HEK293T (cell line): Measurements from ENCODE around the gene PAQR4.

ENCODE experiments used
- CTCF ChIA-PET: fragments of 350-600 bp; formaldehyde crosslinking; extraction: SDS; loops from one replicate; lab custom pipeline; 2021; ENCODE audit warnings: antibody characterized with exemption, inconsistent platforms; lab: Yijun Ruan, JAX
- POLR2A ChIA-PET: fragments of 350-600 bp; formaldehyde crosslinking; extraction: SDS; loops from one replicate; lab custom pipeline; 2020; ENCODE audit warnings: antibody characterized with exemption, inconsistent platforms; lab: Yijun Ruan, JAX
- DNase-seq: peaks from one replicate; pipeline ENCODE4 v3.0.0; 2012; ENCODE audit warnings: mixed read lengths; ENCODE audit errors: extremely low spot score
- ARNT ChIP-seq: fragments of 450-650 bp; IDR thresholded peaks from 2 replicates; pipeline ENCODE4 v1.6.1; 2017; ENCODE audit warnings: mild to moderate bottlenecking
- BHLHE40 ChIP-seq: fragments of 450-650 bp; IDR thresholded peaks from 2 replicates; pipeline ENCODE4 v1.6.1; 2016; ENCODE audit warnings: mild to moderate bottlenecking, moderate library complexity, borderline replicate concordance
- CTBP1 ChIP-seq: fragments of 450-650 bp; IDR thresholded peaks from 2 replicates; pipeline ENCODE4 v1.6.1; 2016; ENCODE audit warnings: borderline replicate concordance
- ELF4 ChIP-seq: fragments of 450-650 bp; IDR thresholded peaks from 2 replicates; pipeline ENCODE4 v1.6.1; 2017; ENCODE audit warnings: antibody characterized with exemption
- FOXA1 ChIP-seq: fragments of 450-650 bp; IDR thresholded peaks from 2 replicates; pipeline ENCODE4 v1.6.1; 2016; ENCODE audit warnings: mild to moderate bottlenecking
- FOXK2 ChIP-seq: fragments of 450-650 bp; IDR thresholded peaks from 2 replicates; pipeline ENCODE4 v1.6.1; 2016; ENCODE audit warnings: mild to moderate bottlenecking
- FOXM1 ChIP-seq: fragments of 450-650 bp; IDR thresholded peaks from 2 replicates; pipeline ENCODE4 v1.6.1; 2017; ENCODE audit warnings: mild to moderate bottlenecking, borderline replicate concordance
- HDGF ChIP-seq: fragments of 450-650 bp; IDR thresholded peaks from 2 replicates; pipeline ENCODE4 v1.6.1; 2017; ENCODE audit warnings: antibody characterized with exemption, borderline replicate concordance
- L3MBTL2 ChIP-seq: fragments of 450-650 bp; conservative IDR thresholded peaks from 2 replicates; pipeline ENCODE4 v1.6.1; 2016; ENCODE audit warnings: mild to moderate bottlenecking
- LEF1 ChIP-seq: fragments of 450-650 bp; IDR thresholded peaks from 2 replicates; pipeline ENCODE4 v1.6.1; 2017; ENCODE audit warnings: mild to moderate bottlenecking, borderline replicate concordance
- NFRKB ChIP-seq: fragments of 450-650 bp; IDR thresholded peaks from 2 replicates; pipeline ENCODE4 v1.6.1; 2016; ENCODE audit warnings: mild to moderate bottlenecking, moderate library complexity
- SP1 ChIP-seq: fragments of 450-650 bp; IDR thresholded peaks from 2 replicates; pipeline ENCODE4 v1.6.1; 2017
- SUZ12 ChIP-seq: fragments of 450-650 bp; IDR thresholded peaks from 2 replicates; pipeline ENCODE4 v1.6.1; 2016; ENCODE audit warnings: mild to moderate bottlenecking
- TARDBP ChIP-seq: fragments of 450-650 bp; IDR thresholded peaks from 2 replicates; pipeline ENCODE4 v1.6.1; 2016
- ZNF384 ChIP-seq: fragments of 450-650 bp; IDR thresholded peaks from 2 replicates; pipeline ENCODE4 v1.6.1; 2016
- TF ChIP-seq, protein P1 (sequence below): fragments of 450-650 bp; IDR thresholded peaks from 2 replicates; pipeline ENCODE4 v1.6.1; 2016

The PAQR4 gene

DNA sequence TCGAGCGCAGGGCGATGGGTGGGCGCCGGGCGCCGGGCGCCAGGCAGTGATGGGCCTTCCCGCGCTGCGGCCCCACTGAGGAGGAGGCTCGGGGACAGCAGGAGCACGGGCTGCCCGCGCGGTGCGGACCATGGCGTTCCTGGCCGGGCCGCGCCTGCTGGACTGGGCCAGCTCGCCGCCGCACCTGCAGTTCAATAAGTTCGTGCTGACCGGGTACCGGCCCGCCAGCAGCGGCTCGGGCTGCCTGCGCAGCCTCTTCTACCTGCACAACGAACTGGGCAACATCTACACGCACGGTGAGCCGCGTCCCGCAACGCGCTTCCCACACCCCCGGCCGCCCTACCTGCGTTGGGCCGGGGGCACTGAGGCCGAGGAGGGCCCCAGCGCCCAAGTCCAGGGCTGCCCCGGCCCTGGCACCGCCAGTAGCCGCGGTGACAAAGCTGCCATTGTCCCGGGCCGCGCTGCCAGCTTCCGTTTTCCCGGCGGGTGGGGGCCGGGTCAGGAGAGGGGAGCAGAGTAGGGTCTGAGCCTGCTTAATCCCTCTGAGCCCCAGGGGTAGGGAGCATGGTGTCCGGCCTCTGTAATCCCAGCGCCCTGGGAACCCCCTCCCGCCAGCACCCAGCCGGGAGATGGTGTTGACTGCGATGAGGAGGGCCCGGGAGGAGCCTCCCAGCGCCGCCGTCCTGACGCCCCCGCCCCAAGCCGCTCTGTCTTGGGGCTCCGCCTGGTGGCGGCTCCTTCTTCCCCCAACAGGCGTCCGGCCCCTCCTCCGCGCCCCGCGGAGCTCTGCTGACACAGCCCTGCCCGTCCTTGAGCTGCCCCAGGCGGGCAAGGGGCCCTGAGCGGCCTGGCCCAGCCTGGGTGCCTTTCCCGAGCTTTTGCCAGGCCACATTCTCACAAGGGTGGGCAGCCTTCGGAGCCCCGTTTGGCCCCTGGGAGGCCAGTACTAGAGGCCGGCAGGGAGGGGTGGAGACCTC is 685 bp downstream of the PAQR4 start:
- POLR2A ChIA-PET: interaction anchor here (1.0 to 2.0 kb wide), 6 partner anchors 9 to 87 kb away, joined by 3 to 40 read pairs (median 4); partner anchors contain the start of genes FLYWCH2, PKMYT1 and TNFRSF12A
- TF ChIP-seq ARNT: no peak
- no peak for TF ChIP-seq FOXK2
- TF ChIP-seq HDGF: 0 out of 2 replicates have a peak, but pooled peaks have one; percentile 23
- peak; percentile 62 for DNase-seq
- CTCF ChIA-PET: no interaction called here

DNA sequence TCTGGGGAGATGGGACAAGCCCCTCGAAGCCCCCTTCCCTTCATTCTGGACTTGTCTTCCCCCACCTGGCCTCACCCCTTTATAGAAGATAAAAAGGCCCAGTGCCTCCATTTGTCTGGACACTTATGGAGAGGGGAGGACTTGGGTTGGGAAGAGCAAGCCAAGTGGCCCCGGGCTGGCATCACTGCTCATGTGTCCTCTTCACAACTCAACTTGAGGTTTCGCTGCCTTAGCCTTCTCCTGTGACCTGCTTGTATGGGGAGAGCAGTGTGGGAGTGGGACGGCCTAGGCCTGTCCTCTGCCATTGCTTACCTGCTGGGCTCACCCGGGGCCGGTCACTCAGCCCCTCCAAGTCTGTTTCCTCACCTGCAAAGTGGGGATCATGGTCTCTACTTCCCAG is 1.4 kb downstream of the PAQR4 start:
- ChIA-PET POLR2A (interaction anchor here (1.0 to 2.0 kb wide), 6 partner anchors 9 to 88 kb away, joined by 3 to 40 read pairs (median 4); partner anchors contain the start of genes FLYWCH2, PKMYT1 and TNFRSF12A), CTCF (no interaction called here)
- TF ChIP-seq, protein P1, sequence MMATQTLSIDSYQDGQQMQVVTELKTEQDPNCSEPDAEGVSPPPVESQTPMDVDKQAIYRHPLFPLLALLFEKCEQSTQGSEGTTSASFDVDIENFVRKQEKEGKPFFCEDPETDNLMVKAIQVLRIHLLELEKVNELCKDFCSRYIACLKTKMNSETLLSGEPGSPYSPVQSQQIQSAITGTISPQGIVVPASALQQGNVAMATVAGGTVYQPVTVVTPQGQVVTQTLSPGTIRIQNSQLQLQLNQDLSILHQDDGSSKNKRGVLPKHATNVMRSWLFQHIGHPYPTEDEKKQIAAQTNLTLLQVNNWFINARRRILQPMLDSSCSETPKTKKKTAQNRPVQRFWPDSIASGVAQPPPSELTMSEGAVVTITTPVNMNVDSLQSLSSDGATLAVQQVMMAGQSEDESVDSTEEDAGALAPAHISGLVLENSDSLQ: no peak
- TF ChIP-seq BHLHE40 (no peak), FOXA1 (no peak), SP1 (no peak), NFRKB (no peak), TARDBP (no peak), ELF4 (no peak), L3MBTL2 (no peak), ARNT (no peak)
- DNase-seq: no peak

DNA sequence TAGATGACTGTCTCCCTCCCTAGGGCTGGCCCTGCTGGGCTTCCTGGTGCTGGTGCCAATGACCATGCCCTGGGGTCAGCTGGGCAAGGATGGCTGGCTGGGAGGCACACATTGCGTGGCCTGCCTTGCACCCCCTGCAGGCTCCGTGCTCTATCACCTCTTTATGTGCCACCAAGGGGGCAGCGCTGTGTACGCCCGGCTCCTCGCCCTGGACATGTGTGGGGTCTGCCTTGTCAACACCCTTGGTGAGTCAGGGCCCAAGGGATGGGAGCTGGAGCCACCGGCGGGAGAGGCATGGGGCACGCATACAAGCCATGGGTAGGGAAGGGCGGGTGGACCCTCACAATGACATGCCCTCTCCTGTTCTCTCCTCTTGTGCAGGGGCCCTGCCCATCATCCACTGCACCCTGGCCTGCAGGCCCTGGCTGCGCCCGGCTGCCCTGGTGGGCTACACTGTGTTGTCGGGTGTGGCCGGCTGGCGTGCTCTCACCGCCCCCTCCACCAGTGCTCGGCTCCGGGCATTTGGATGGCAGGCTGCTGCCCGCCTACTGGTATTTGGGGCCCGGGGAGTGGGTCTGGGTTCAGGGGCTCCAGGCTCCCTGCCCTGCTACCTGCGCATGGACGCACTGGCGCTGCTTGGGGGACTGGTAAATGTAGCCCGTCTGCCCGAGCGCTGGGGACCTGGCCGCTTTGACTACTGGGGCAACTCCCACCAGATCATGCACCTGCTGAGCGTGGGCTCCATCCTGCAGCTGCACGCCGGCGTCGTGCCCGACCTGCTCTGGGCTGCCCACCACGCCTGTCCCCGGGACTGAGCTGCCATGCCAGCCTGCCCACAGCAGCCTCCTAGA is 2.2 kb downstream of the PAQR4 start:
- CTCF ChIA-PET: no interaction called here
- DNase-seq: no peak
- POLR2A ChIA-PET: interaction anchor here (1.8 kb wide), 1 partner anchor 9 kb away, joined by 19 read pairs; the partner anchor contains the start of gene PKMYT1
- no peak for TF ChIP-seq LEF1
- TF ChIP-seq TARDBP: no peak
- TF ChIP-seq, protein P1: no peak
- no peak for TF ChIP-seq CTBP1
- no peak for TF ChIP-seq FOXM1
- no peak for TF ChIP-seq ARNT
- TF ChIP-seq ELF4: no peak
- no peak for TF ChIP-seq SP1

DNA sequence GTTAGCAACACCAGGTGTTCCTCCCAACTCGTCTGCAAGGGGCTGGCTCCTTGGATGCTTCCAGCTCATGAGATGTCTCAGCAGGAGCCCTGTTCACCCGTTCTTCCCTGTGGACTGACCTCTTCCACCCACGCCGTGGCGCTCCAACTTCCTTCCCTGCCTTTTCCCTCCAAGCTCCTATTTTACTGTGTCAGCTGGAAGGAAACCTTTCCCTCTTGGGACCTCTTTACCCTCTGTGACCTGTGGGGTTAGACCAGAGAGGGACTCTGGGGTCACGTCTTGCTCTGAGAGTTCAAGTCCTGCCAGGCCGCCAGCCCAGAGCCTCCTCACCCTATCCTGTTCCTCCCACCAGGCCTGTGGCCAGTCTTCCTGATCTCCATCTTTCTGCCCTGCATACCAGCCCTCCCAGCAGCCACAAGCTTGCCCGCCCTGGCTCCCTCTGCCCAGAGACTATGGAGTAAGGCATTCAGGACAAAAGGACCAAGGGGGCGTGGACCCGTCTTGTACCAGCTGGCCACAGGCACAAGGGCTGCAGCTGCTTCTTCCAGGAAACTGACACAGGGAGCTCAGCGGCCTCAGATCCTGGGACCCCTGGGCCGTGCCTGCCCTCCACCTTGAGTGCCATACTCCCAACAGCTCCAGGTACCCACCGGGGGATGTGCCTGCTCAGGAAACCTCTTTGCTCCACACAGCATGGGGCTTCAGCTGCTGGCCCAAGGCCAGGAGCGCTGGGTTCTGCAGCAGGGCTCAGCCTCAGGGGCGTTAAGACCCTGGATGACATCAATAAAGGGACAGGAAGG is 3.0 kb downstream of the PAQR4 start:
- CTCF ChIA-PET: interaction anchor here (1.6 kb wide), 1 partner anchor 46 kb away, joined by 5 read pairs; no protein-coding TSS in a partner anchor
- no peak for TF ChIP-seq HDGF
- no peak for TF ChIP-seq SUZ12
- TF ChIP-seq ELF4: no peak; the same call in 1 of the 2 replicates
- TF ChIP-seq SP1: no peak
- no peak for TF ChIP-seq NFRKB
- TF ChIP-seq, protein P1: no peak
- no peak for TF ChIP-seq ARNT
- no peak for TF ChIP-seq TARDBP
- no peak for DNase-seq
- POLR2A ChIA-PET: interaction anchor here (0.8 to 2.5 kb wide), 5 partner anchors 8 to 90 kb away, joined by 3 to 19 read pairs (median 6); partner anchors contain the start of genes FLYWCH2, KREMEN2, PKMYT1 and TNFRSF12A

DNA sequence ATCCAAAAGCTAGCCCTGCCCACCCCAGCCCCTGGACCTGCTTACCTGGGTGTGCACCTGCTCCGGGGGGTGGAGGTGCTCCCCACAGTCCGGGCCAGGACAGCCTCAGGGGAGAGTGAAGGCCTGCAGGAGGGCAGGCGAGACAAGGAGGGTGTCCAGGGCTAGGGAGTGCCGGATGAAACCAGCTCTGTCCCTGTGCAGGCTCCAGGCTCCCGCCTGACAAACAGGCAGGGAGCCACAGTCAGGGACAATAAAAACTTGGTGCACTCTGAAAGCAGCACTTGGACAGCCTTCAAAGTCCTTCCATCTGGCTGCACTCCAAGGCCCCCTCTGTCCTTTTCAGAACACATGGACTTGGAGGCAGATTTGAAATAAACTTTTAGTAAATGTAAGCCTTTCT is 3.9 kb downstream of the PAQR4 start:
- DNase-seq: no peak
- ChIA-PET CTCF (interaction anchor here (1.6 kb wide), 1 partner anchor 45 kb away, joined by 5 read pairs; no protein-coding TSS in a partner anchor), POLR2A (interaction anchor here (0.7 to 2.5 kb wide), 5 partner anchors 8 to 146 kb away, joined by 3 to 19 read pairs (median 6); partner anchors contain the start of genes KREMEN2, PKMYT1 and TNFRSF12A)
- no peak for TF ChIP-seq FOXA1
- TF ChIP-seq TARDBP: no peak
- no peak for TF ChIP-seq ARNT
- TF ChIP-seq FOXK2: no peak
- no peak for TF ChIP-seq SUZ12
- TF ChIP-seq, protein P1: no peak
- no peak for TF ChIP-seq CTBP1
- TF ChIP-seq ELF4: no peak
- TF ChIP-seq NFRKB: no peak
- no peak for TF ChIP-seq ZNF384
- no peak for TF ChIP-seq LEF1
- TF ChIP-seq BHLHE40: no peak
- no peak for TF ChIP-seq L3MBTL2
